ENCODE measurements around the gene TCFL5. TPM values are rescaled to one million over a fixed set of nuclear protein-coding genes. Genes with fewer than 3 reads are reported as not detected.

Gene TCFL5
- total RNA-seq, 2 donors from 2014 or later, result 3.4 to 3.7 TPM

GRCh38 chr20:62831854-62832211, 29.8 kb downstream of the TCFL5 start:
- no peak for ATAC-seq (replicated peaks)
- H3K27ac Mint-ChIP-seq, result no peak overlapping the region
- H3K36me3 Mint-ChIP-seq (ENCODE audit: low read depth), result no peaks in the 10 kb centered on the region
- no peaks in the 10 kb centered on the region for H3K4me1 Mint-ChIP-seq
- no peak overlapping the region for H3K4me3 Mint-ChIP-seq
- peaks cover 5% of the 10 kb centered on the region for H3K27me3 Mint-ChIP-seq
- no peaks in the 10 kb centered on the region for H3K9me3 Mint-ChIP-seq

- no peak overlapping the region for H3K4me3 Mint-ChIP-seq
- H3K4me1 Mint-ChIP-seq, result no peaks in the 10 kb centered on the region
- no peak overlapping the region for H3K27ac Mint-ChIP-seq
- H3K36me3 Mint-ChIP-seq (ENCODE audit: low read depth), result no peaks in the 10 kb centered on the region
- H3K9me3 Mint-ChIP-seq, result no peaks in the 10 kb centered on the region
- peaks cover 5% of the 10 kb centered on the region for H3K27me3 Mint-ChIP-seq
- ATAC-seq (replicated peaks), result no peak
Measured at GRCh38 chr20:62831361-62831788, 30.2 kb downstream of the TCFL5 start.

GRCh38 chr20:62830821-62831220, 30.8 kb downstream of the TCFL5 start:
- H3K27me3 Mint-ChIP-seq, result peaks cover 5% of the 10 kb centered on the region

GRCh38 chr20:62830251-62830650, 31.4 kb downstream of the TCFL5 start:
- Mint-ChIP-seq H3K27ac (no peak overlapping the region), H3K27me3 (no peaks in the 10 kb centered on the region), H3K4me3 (no peak overlapping the region), H3K36me3 (ENCODE audit: low read depth) (no peaks in the 10 kb centered on the region), H3K4me1 (no peaks in the 10 kb centered on the region), H3K9me3 (no peaks in the 10 kb centered on the region)
- ATAC-seq (replicated peaks), result no peak

More at GRCh38 chr20:62830821-62831220, 30.8 kb downstream of the TCFL5 start:
- Mint-ChIP-seq H3K4me1 (no peaks in the 10 kb centered on the region), H3K36me3 (ENCODE audit: low read depth) (no peaks in the 10 kb centered on the region), H3K4me3 (no peak overlapping the region), H3K27ac (no peak overlapping the region), H3K9me3 (no peaks in the 10 kb centered on the region)
- ATAC-seq (replicated peaks), result no peak

- ATAC-seq (replicated peaks), result no peak
- H3K4me1 Mint-ChIP-seq, result no peaks in the 10 kb centered on the region
Measured at GRCh38 chr20:62829231-62830230, 32.1 kb downstream of the TCFL5 start.

GRCh38 chr20:62828511-62829230, 33.0 kb downstream of the TCFL5 start:
- H3K4me3 Mint-ChIP-seq, result no peak overlapping the region

More at GRCh38 chr20:62829231-62830230, 32.1 kb downstream of the TCFL5 start:
- Mint-ChIP-seq H3K4me3 (no peak overlapping the region), H3K27me3 (no peaks in the 10 kb centered on the region), H3K36me3 (ENCODE audit: low read depth) (no peaks in the 10 kb centered on the region), H3K27ac (no peak overlapping the region), H3K9me3 (no peaks in the 10 kb centered on the region)

GRCh38 chr20:62828051-62828450, 33.6 kb downstream of the TCFL5 start:
- no peak overlapping the region for H3K27ac Mint-ChIP-seq
- no peaks in the 10 kb centered on the region for H3K4me1 Mint-ChIP-seq
- no peak overlapping the region for H3K4me3 Mint-ChIP-seq
- no peaks in the 10 kb centered on the region for H3K36me3 Mint-ChIP-seq (ENCODE audit: low read depth)
- no peaks in the 10 kb centered on the region for H3K9me3 Mint-ChIP-seq
- no peaks in the 10 kb centered on the region for H3K27me3 Mint-ChIP-seq
- ATAC-seq (replicated peaks), result no peak

More at GRCh38 chr20:62828511-62829230, 33.0 kb downstream of the TCFL5 start:
- Mint-ChIP-seq H3K4me1 (no peaks in the 10 kb centered on the region), H3K27me3 (no peaks in the 10 kb centered on the region), H3K36me3 (ENCODE audit: low read depth) (no peaks in the 10 kb centered on the region), H3K27ac (no peak overlapping the region), H3K9me3 (no peaks in the 10 kb centered on the region)
- ATAC-seq (replicated peaks), result no peak

- Mint-ChIP-seq H3K4me3 (no peak overlapping the region), H3K9me3 (no peaks in the 10 kb centered on the region), H3K36me3 (ENCODE audit: low read depth) (no peaks in the 10 kb centered on the region), H3K4me1 (no peaks in the 10 kb centered on the region), H3K27ac (no peak overlapping the region), H3K27me3 (no peaks in the 10 kb centered on the region)
- no peak for ATAC-seq (replicated peaks)
Measured at GRCh38 chr20:62827311-62828038, 34.1 kb downstream of the TCFL5 start.

GRCh38 chr20:62826646-62827310, 34.8 kb downstream of the TCFL5 start:
- Mint-ChIP-seq H3K27me3 (no peaks in the 10 kb centered on the region), H3K4me1 (no peaks in the 10 kb centered on the region), H3K36me3 (ENCODE audit: low read depth) (no peaks in the 10 kb centered on the region), H3K27ac (no peak overlapping the region), H3K4me3 (no peak overlapping the region), H3K9me3 (no peaks in the 10 kb centered on the region)
- no peak for ATAC-seq (replicated peaks)

GRCh38 chr20:62825986-62826645, 35.5 kb downstream of the TCFL5 start:
- Mint-ChIP-seq H3K27me3 (no peaks in the 10 kb centered on the region), H3K36me3 (ENCODE audit: low read depth) (no peaks in the 10 kb centered on the region), H3K27ac (no peak overlapping the region), H3K4me1 (no peaks in the 10 kb centered on the region), H3K4me3 (no peak overlapping the region), H3K9me3 (no peaks in the 10 kb centered on the region)
- ATAC-seq (replicated peaks), result no peak

GRCh38 chr20:62825333-62825985, 36.2 kb downstream of the TCFL5 start:
- no peaks in the 10 kb centered on the region for H3K4me1 Mint-ChIP-seq
- H3K27me3 Mint-ChIP-seq, result no peaks in the 10 kb centered on the region
- no peak for ATAC-seq (replicated peaks)
- no peak overlapping the region for H3K4me3 Mint-ChIP-seq
- H3K27ac Mint-ChIP-seq, result no peak overlapping the region
- no peaks in the 10 kb centered on the region for H3K36me3 Mint-ChIP-seq (ENCODE audit: low read depth)
- H3K9me3 Mint-ChIP-seq, result no peaks in the 10 kb centered on the region

- H3K4me1 Mint-ChIP-seq, result no peaks in the 10 kb centered on the region
- no peak overlapping the region for H3K4me3 Mint-ChIP-seq
- H3K27me3 Mint-ChIP-seq, result no peaks in the 10 kb centered on the region
- ATAC-seq (replicated peaks), result peak; percentile 41
- H3K36me3 Mint-ChIP-seq (ENCODE audit: low read depth), result no peaks in the 10 kb centered on the region
- no peaks in the 10 kb centered on the region for H3K9me3 Mint-ChIP-seq
- no peak overlapping the region for H3K27ac Mint-ChIP-seq
Measured at GRCh38 chr20:62824476-62825332, 36.9 kb downstream of the TCFL5 start.

All from activated T-helper 17 cell treated with anti-CD3 and anti-CD28 coated beads, Interleukin-2, amount 50 U/mL, for 72 hours (primary cell).